Keratinocyte (primary cell): ENCODE results near the gene SP6. TPM values are rescaled to one million over a fixed set of nuclear protein-coding genes. Genes with fewer than 3 reads are reported as not detected.

ENCODE experiments used
- DNase-seq: peaks from one replicate; pipeline ENCODE4 v3.0.0-alpha.2; 2011; ENCODE audit warnings: low read depth, missing footprints, low spot score
- FAIRE-seq: peaks from 2 replicates; lab custom pipeline; 2011; peaks lifted over from hg19 to GRCh38; lab: Jason Lieb, UNC
- H2AFZ ChIP-seq: 2 replicates; pipeline ENCODE4 v1.6.0; 2012; ENCODE audit warnings: low read length, control low read depth, inconsistent platforms; ENCODE audit not compliant: control insufficient read depth
- H3K27ac ChIP-seq: 2 replicates; pipeline ENCODE4 v1.5.1; 2011; ENCODE audit warnings: low read length; ENCODE audit not compliant: control insufficient read depth, insufficient read depth
- H3K27me3 ChIP-seq: 3 replicates; pipeline ENCODE4 v1.6.0; 2011; ENCODE audit warnings: low read length; ENCODE audit not compliant: control insufficient read depth, insufficient read depth; ENCODE audit errors: extremely low read depth
- H3K36me3 ChIP-seq, 2 experiments: 2 replicates in 1 of 2; 3 replicates in 1 of 2; pipeline ENCODE4 v1.5.1; 2011; ENCODE audit warnings: low read length in 2 of 2, mild to moderate bottlenecking in 1 of 2; ENCODE audit not compliant: control insufficient read depth in 2 of 2, insufficient read depth in 2 of 2; ENCODE audit errors: extremely low read depth in 1 of 2
- H3K4me1 ChIP-seq: 3 replicates; pipeline ENCODE4 v1.5.1; 2011; ENCODE audit warnings: low read length; ENCODE audit not compliant: control insufficient read depth, insufficient read depth; ENCODE audit errors: extremely low read depth
- H3K4me2 ChIP-seq: 3 replicates; pipeline ENCODE4 v1.6.0; 2011; ENCODE audit warnings: low read depth, low read length; ENCODE audit not compliant: control insufficient read depth, insufficient read depth; ENCODE audit errors: extremely low read depth
- H3K4me3 ChIP-seq, 3 experiments: fragments of 200-600 bp in 1 of 3; sonication (generic) in 1 of 3; 2 replicates in 2 of 3; 3 replicates in 1 of 3; pipeline ENCODE4 v1.5.1; 2011 to 2016; ENCODE audit warnings: low read length in 3 of 3, mild to moderate bottlenecking in 3 of 3, control low read depth in 2 of 3, inconsistent platforms in 1 of 3, low read depth in 1 of 3, mixed read lengths in 1 of 3, mixed run types in 1 of 3, moderate library complexity in 1 of 3; ENCODE audit not compliant: control insufficient read depth in 2 of 3, insufficient read depth in 2 of 3; ENCODE audit errors: extremely low read depth in 1 of 3
- H3K79me2 ChIP-seq: 2 replicates; pipeline ENCODE4 v1.6.0; 2012; ENCODE audit warnings: low read length; ENCODE audit not compliant: control insufficient read depth, insufficient read depth
- H3K9ac ChIP-seq: 3 replicates; pipeline ENCODE4 v1.6.0; 2011; ENCODE audit warnings: low read length; ENCODE audit not compliant: control insufficient read depth, insufficient read depth; ENCODE audit errors: extremely low read depth
- H3K9me1 ChIP-seq: 3 replicates; pipeline ENCODE4 v1.6.0; 2011; ENCODE audit warnings: low read length; ENCODE audit not compliant: control insufficient read depth, insufficient read depth; ENCODE audit errors: extremely low read depth
- H3K9me3 ChIP-seq: 2 replicates; pipeline ENCODE4 v1.5.1; 2012; ENCODE audit warnings: low read depth, low read length; ENCODE audit not compliant: control insufficient read depth
- H4K20me1 ChIP-seq: 3 replicates; pipeline ENCODE4 v1.6.0; 2011; ENCODE audit warnings: low read length; ENCODE audit not compliant: control insufficient read depth, insufficient read depth; ENCODE audit errors: extremely low read depth
- CTCF ChIP-seq, 3 experiments: IDR thresholded peaks in 1 of 3; conservative IDR thresholded peaks in 1 of 3; optimal IDR thresholded peaks in 1 of 3; 2 replicates in 2 of 3; 3 replicates in 1 of 3; pipeline versions ENCODE3 to v1.5.1; 2011; ENCODE audit warnings: low read length in 3 of 3, mild to moderate bottlenecking in 3 of 3, moderate library complexity in 2 of 3, control low read depth in 1 of 3, inconsistent platforms in 1 of 3; ENCODE audit not compliant: insufficient read depth in 2 of 3; ENCODE audit errors: extremely low read depth in 1 of 3
- EZH2 ChIP-seq: IDR thresholded peaks from one replicate; pipeline ENCODE4 v1.6.1; 2012; ENCODE audit warnings: inconsistent platforms, mild to moderate bottlenecking, low read length, moderate library complexity
- dilution Hi-C: fragments of 300-500 bp; cut with MboI; formaldehyde crosslinking; loops from one replicate; pipeline ENCODE4 v1.7.0; 2020; ENCODE audit warnings: low sequenced_read_pairs; ENCODE audit not compliant: extremely low pct_ligation_motif_present
- polyA plus RNA-seq, 5 experiments: library from polyadenylated mRNA; depleted of rRNA in 3 of 5; stranded (reverse) in 3 of 5; stranded (forward) in 1 of 5; unstranded in 1 of 5; fragments of >200 nt; gene quantifications; 1 replicate in 1 of 5; 2 replicates in 3 of 5; 3 replicates in 1 of 5; pipeline versions ENCODE4 v1.2.1 to v1.2.3, GENCODE V29; 2011 to 2012; ENCODE audit warnings: missing spikeins in 2 of 5, low read depth in 1 of 5, low replicate concordance in 1 of 5

SP6 gene
- polyA plus RNA-seq, 1 donor (not counting 4 experiments of a cell fraction or from before 2014, with no cell fraction given), result 2.0 TPM

GRCh38 chr17:47836601-47837000 lies 14.4 kb downstream of the SP6 start:
- Histone ChIP-seq H3K36me3 (peaks cover 0 to 19% of the 10 kb centered on the region in 2 experiments), H3K9me3 (no peaks in the 10 kb centered on the region), H3K4me1 (peaks cover 17% of the 10 kb centered on the region), H3K27ac (no peak overlapping the region), H3K4me2 (no peak overlapping the region), H3K79me2 (peaks cover 5% of the 10 kb centered on the region), H4K20me1 (no peaks in the 10 kb centered on the region), H3K9ac (no peak overlapping the region), H3K9me1 (no peaks in the 10 kb centered on the region), H3K27me3 (no peaks in the 10 kb centered on the region), H3K4me3 (no peak overlapping the region), H2AFZ (no peak overlapping the region)
- DNase-seq (no peak), FAIRE-seq (no peak)
- TF ChIP-seq CTCF (optimal IDR thresholded peaks at IDR 0.05 in 1 of 3, IDR thresholded peaks at IDR 0.05 in 1 of 3, conservative IDR thresholded peaks at IDR 0.05 in 1 of 3; ENCODE audit: extremely low read depth in 1 of 3, insufficient read depth in 2 of 3, low read length in 3 of 3) (no peak), EZH2 (no peak)
- dilution Hi-C loops, result no loop called here

- dilution Hi-C loops, result no loop called here
- no peak for FAIRE-seq
Observed at GRCh38 chr17:47834756-47835155, 16.2 kb downstream of the SP6 start.

More at GRCh38 chr17:47834756-47835155, 16.2 kb downstream of the SP6 start:
- no peak overlapping the region for H3K9ac ChIP-seq
- H3K4me1 ChIP-seq, result peaks cover 18% of the 10 kb centered on the region
- no peak overlapping the region for H3K4me3 ChIP-seq
- TF ChIP-seq CTCF (optimal IDR thresholded peaks at IDR 0.05 in 1 of 3, IDR thresholded peaks at IDR 0.05 in 1 of 3, conservative IDR thresholded peaks at IDR 0.05 in 1 of 3; ENCODE audit: extremely low read depth in 1 of 3, insufficient read depth in 2 of 3, low read length in 3 of 3), result no peak
- TF ChIP-seq EZH2, result no peak
- no peak overlapping the region for H3K4me2 ChIP-seq
- H2AFZ ChIP-seq, result no peak overlapping the region
- no peaks in the 10 kb centered on the region for H3K27me3 ChIP-seq
- H3K9me3 ChIP-seq, result no peaks in the 10 kb centered on the region
- peaks cover 0 to 19% of the 10 kb centered on the region in 2 experiments for H3K36me3 ChIP-seq
- no peaks in the 10 kb centered on the region for H4K20me1 ChIP-seq
- H3K79me2 ChIP-seq, result peaks cover 16% of the 10 kb centered on the region
- peaks cover 3% of the 10 kb centered on the region for H3K9me1 ChIP-seq
- no peak overlapping the region for H3K27ac ChIP-seq
- DNase-seq, result no peak
